Mesodermal cell (in vitro differentiated cells): ENCODE measurements around the gene SPDEF.

Experiments used
- H3K27ac ChIP-seq: 2 replicates; pipeline ENCODE4 v1.7.0; 2013; ENCODE audit warnings: mild to moderate bottlenecking, low read depth, low read length, moderate library complexity; ENCODE audit not compliant: severe bottlenecking
- H3K36me3 ChIP-seq: 2 replicates; pipeline ENCODE4 v1.7.1; 2013; ENCODE audit warnings: mild to moderate bottlenecking, low read length, moderate library complexity; ENCODE audit not compliant: control insufficient read depth, insufficient read depth
- H3K4me1 ChIP-seq: one replicate; pipeline ENCODE4 v1.7.1; 2013; ENCODE audit warnings: mild to moderate bottlenecking, low read length; ENCODE audit not compliant: insufficient read depth, control insufficient read depth, poor library complexity, severe bottlenecking
- H3K4me3 ChIP-seq: 2 replicates; pipeline ENCODE4 v1.7.0; 2013; ENCODE audit warnings: low read length, control low read depth, mild to moderate bottlenecking; ENCODE audit not compliant: insufficient read depth, poor library complexity, severe bottlenecking; ENCODE audit errors: extremely low read depth
- H3K9me3 ChIP-seq: 2 replicates; pipeline ENCODE4 v1.7.1; 2013; ENCODE audit warnings: mild to moderate bottlenecking, low read length, moderate library complexity; ENCODE audit not compliant: control insufficient read depth
- WGBS, 2 experiments: methylation state at CpG; one replicate each; pipeline ENCODE4 v1.1.5; 2013; ENCODE audit warnings: missing lambda C conversion rate in 2 of 2; ENCODE audit not compliant: insufficient coverage in 2 of 2; 5-methylcytosine and 5-hydroxymethylcytosine counted together

Gene SPDEF

GRCh38 chr6:34572585-34572984 lies 16.5 kb upstream of the SPDEF start:
- no peaks in the 10 kb centered on the region for H3K9me3 ChIP-seq
- H3K4me3 ChIP-seq = no peak overlapping the region
- H3K27ac ChIP-seq = no peak overlapping the region
- no peaks in the 10 kb centered on the region for H3K36me3 ChIP-seq
- 92 to 100% methylated on average over 2 to 4 of the region's 6 CpGs for WGBS, 2 experiments
- peaks cover 3% of the 10 kb centered on the region for H3K4me1 ChIP-seq

DNA sequence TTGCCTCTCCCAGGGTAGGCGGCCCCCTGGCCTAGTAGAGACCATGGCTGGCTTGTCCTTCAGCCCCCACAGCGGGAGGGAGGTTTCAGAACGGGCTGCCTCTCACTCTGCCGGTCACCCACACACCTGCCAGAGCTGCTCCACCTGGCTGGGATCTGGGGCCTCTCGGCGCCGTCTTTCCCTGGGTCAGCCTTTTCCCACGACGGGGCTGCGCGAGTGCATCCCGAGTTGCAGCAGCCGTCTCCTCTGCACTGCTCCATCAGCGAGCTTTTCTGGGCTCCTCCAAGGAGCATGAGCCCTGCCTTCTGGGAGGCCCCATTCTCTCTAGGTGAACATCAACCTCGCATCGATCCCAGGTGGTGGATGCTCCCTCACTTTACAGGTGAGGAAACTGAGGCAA lies 15.9 kb upstream of the SPDEF start:
- 87 to 95% methylated on average over 16 of the region's 16 CpGs for WGBS, 2 experiments
- Histone ChIP-seq H3K4me3 (no peak overlapping the region), H3K27ac (no peak overlapping the region), H3K36me3 (no peaks in the 10 kb centered on the region), H3K9me3 (no peaks in the 10 kb centered on the region), H3K4me1 (peaks cover 7% of the 10 kb centered on the region)

DNA sequence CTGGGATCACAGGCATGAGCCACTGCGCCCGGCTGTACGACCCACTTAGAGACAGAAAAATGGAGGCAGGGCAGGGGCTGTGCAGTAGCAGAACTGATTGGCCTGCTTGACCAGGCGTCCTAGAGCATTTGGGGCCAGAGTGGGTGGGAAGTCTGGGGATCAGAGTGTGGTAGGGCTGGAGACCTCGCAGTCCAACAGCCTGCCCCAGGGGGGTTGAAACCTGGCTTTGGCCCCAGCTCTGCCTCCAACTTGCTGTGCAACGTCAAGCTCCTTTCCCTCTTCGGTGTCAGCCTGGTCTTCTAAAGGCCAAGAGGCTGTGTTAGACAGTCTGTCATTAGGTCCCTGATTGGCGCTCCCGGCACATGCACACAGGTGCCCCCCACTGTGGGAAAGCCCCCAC lies 15.3 kb upstream of the SPDEF start:
- Histone ChIP-seq H3K36me3 (no peaks in the 10 kb centered on the region), H3K27ac (no peak overlapping the region), H3K9me3 (no peaks in the 10 kb centered on the region), H3K4me1 (peaks cover 7% of the 10 kb centered on the region), H3K4me3 (no peak overlapping the region)
- 90% methylated on average over 9 of the region's 9 CpGs for WGBS, 2 experiments

DNA sequence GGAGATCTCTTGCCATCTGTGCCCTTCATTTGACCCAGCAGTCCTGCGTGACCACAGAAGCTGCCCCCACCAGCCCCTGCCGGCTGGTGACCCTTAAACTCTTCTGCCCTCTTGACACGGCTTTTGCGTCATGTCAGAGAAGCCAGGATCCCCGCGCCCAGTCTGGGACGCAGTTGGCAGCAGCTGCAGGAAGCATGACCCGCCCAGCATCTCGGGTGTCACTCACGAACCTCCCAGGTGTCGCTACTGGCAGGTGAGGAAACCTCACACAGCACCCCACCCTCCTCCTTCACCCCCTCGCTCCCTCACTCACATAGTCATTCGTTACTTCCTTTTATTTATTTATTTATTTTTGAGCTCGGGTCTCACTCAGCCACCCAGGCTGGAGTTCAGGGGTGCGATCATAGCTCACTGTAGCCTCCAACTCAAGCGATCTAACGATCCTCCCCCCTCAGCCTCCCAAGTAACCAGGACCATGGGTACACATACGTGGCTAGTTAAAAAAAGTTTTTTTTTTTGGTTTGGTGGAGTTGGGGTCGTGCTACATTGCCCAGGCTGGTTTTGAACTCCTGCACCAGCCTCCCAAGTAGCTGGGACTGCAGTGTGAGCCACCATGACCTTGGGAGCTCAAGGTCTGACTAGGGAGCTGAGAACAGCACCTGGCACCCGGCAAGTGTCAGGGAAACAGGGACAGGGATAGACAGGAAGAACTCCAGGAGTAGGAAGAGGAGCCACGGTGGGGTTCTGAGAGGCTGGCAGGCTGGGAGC lies 14.1 kb upstream of the SPDEF start:
- 91 to 96% methylated on average over 15 of the region's 21 CpGs for WGBS, 2 experiments

DNA sequence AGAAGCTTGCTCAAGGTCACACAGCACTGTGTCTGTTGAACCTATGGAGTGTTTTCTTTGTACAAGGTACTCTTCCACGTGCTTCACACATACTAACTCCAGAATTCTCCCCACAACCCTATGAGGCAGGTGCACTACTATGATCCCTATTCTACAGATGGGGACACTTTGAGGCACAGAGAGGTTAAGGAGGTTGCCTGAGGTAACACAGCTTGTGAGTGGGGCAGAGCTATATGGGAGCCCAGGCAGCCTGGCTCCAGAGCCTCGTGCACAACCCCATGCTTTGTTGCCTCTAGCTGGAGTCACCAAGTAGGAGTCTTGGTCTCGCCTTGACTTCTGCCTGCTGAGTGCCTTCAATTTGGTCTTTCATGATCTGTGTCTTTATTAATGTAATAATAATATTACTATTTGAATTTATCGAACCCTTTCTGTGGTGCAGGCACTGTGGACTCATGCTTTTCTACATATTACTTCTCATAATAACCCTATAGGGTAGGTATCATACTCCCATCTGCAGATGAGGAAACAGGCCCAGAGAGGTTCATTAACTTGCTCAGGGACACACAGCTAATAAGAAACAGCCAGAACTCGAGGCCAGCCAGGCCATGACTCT lies 13.3 kb upstream of the SPDEF start:
- Histone ChIP-seq H3K9me3 (no peaks in the 10 kb centered on the region), H3K36me3 (no peaks in the 10 kb centered on the region), H3K27ac (no peak overlapping the region), H3K4me1 (peaks cover 7% of the 10 kb centered on the region), H3K4me3 (no peak overlapping the region)
- 75 to 87% methylated on average over 2 of the region's 5 CpGs for WGBS, 2 experiments

More for the DNA sequence above, 14.1 kb upstream of the SPDEF start:
- H3K36me3 ChIP-seq = no peaks in the 10 kb centered on the region
- no peaks in the 10 kb centered on the region for H3K9me3 ChIP-seq
- H3K27ac ChIP-seq = no peak overlapping the region
- H3K4me3 ChIP-seq = no peak overlapping the region
- peaks cover 7% of the 10 kb centered on the region for H3K4me1 ChIP-seq

- 20 to 57% methylated on average over 1 to 4 of the region's 12 CpGs for WGBS, 2 experiments
- no peak overlapping the region for H3K4me3 ChIP-seq
- peaks cover 7% of the 10 kb centered on the region for H3K4me1 ChIP-seq
- H3K36me3 ChIP-seq = no peaks in the 10 kb centered on the region
- H3K27ac ChIP-seq = no peak overlapping the region
- H3K9me3 ChIP-seq = no peaks in the 10 kb centered on the region
Observed at GRCh38 chr6:34568341-34569201, 12.4 kb upstream of the SPDEF start.

DNA sequence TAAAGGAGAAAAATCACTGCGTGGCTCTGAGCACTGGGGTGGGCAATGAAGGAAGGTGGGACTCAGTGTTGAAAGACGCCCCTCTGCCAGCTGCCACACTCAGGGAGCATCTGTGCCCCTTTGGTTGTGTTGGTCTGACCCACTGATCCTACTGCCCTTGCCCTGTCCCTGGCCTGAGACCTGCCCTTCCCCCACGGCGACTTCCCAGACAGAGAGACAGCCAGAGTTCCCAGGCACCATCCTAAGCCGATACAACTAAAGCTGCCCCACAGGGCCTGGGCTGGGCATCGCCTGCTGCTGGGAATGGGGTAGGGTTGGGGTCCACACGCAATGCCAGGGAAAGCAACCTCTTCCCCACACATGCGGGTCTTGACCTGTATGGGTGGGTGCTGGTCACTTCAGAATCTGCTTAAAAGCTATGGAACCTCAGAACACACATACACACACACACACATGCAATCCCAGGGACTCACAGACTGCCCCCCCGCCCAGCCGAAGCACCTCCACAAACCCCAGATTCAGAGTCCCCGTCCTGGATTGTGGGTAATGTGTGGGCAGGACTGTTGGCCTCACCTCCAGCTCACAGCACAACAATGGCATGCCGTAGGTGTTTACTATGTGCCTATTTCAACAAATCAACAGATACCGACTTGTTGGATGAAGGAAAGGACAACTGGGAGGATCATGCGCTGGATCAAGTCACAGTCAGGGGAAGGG lies 10.9 kb upstream of the SPDEF start:
- Histone ChIP-seq H3K4me1 (peaks cover 7% of the 10 kb centered on the region), H3K27ac (no peak overlapping the region), H3K36me3 (no peaks in the 10 kb centered on the region), H3K9me3 (no peaks in the 10 kb centered on the region), H3K4me3 (no peak overlapping the region)
- WGBS, 2 experiments = 89 to 97% methylated on average over 4 to 5 of the region's 14 CpGs

DNA sequence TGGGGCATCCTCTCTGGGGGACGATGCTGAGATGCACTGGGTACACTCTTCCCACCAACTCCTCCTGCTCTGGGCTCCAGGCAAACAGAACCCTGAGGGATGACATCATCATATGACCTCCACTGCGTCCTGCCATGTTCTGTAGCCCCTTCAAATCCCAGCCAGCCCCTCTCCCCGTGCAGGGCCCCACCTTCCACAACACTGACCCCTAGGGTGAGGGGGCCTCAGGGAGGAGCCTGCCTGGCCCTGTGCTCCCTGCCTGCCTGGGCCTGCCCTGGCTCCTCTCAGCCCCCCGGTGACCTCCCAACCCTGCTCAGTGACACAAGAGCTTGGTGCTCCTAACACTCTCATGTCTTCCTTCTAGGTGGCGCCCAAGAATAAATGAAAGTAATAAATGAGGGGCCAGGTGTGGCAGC lies 9.6 kb upstream of the SPDEF start:
- H3K27ac ChIP-seq = no peak overlapping the region
- H3K4me3 ChIP-seq = no peak overlapping the region
- no peaks in the 10 kb centered on the region for H3K9me3 ChIP-seq
- H3K36me3 ChIP-seq = no peaks in the 10 kb centered on the region
- H3K4me1 ChIP-seq = peaks cover 9% of the 10 kb centered on the region
- WGBS, 2 experiments = 75 to 82% methylated on average over 2 of the region's 5 CpGs

DNA sequence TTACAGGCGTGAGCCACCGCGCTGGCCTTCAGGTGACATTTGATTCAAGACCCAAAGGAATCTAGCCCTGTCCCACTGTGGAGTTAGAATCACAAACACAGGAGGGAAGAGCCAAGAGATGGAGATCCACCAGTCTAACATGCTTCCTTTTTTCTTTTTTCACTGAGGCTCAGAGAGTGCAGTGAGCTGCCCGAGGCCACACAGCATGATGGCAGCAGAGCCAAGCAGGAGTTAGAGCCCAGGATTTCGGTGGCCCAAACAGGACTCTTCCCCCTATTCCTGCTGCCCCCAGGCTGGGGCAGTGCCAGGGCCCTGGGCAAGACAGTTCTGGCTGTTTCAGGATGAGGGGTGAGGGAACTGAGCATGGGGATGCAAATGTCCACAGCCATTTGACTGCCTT lies 8.1 kb upstream of the SPDEF start:
- Histone ChIP-seq H3K9me3 (no peaks in the 10 kb centered on the region), H3K27ac (no peak overlapping the region), H3K4me1 (peaks cover 11% of the 10 kb centered on the region), H3K36me3 (no peaks in the 10 kb centered on the region), H3K4me3 (no peak overlapping the region)
- WGBS, 2 experiments = 87 to 94% methylated on average over 5 of the region's 5 CpGs

DNA sequence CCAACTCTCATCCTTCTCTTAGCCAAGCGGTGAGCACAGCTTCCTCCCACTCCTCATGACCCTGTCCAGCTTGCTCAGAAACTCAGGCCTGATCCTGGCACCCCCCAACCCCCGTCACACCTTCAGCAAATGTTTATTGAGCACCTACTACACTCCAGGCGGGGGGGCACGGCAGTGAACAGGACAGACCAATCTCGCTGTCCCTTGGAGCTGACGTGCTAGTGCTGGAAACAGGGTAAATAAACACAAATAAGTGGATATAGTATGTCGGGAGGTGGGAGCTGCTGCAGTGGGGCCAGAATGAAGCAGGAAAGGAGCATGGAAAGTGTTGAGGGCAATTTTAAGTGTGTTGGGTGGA lies 7.4 kb upstream of the SPDEF start:
- peaks cover 11% of the 10 kb centered on the region for H3K4me1 ChIP-seq
- H3K9me3 ChIP-seq = peaks cover 1% of the 10 kb centered on the region
- no peaks in the 10 kb centered on the region for H3K36me3 ChIP-seq
- 68 to 91% methylated on average over 4 to 6 of the region's 7 CpGs for WGBS, 2 experiments
- H3K4me3 ChIP-seq = no peak overlapping the region
- no peak overlapping the region for H3K27ac ChIP-seq
